Colonic mucosa (tissue), 4 donors: ENCODE measurements around the gene LTBP2. TPM values are rescaled to one million over a fixed set of nuclear protein-coding genes. Genes with fewer than 3 reads are reported as not detected.

Experiments
- DNase-seq: peaks from one replicate; pipeline ENCODE4 v3.0.0-alpha.2; 2020
- H3K27ac ChIP-seq: fragments of 200-600 bp; one replicate; pipeline ENCODE4 v1.8.0; 2021
- H3K27me3 ChIP-seq: fragments of 200-600 bp; one replicate; pipeline ENCODE4 v1.8.0; 2021
- H3K36me3 ChIP-seq: fragments of 200-600 bp; one replicate; pipeline ENCODE4 v1.8.0; 2021
- H3K4me1 ChIP-seq: fragments of 200-600 bp; one replicate; pipeline ENCODE4 v1.8.0; 2021; ENCODE audit warnings: mild to moderate bottlenecking
- H3K4me3 ChIP-seq: fragments of 200-600 bp; one replicate; pipeline ENCODE4 v1.8.0; 2021
- H3K9ac ChIP-seq, 2 donors: one replicate each; pipeline ENCODE4 v1.7.0; 2013; ENCODE audit warnings: control low read depth in 2 of 2, low read depth in 2 of 2, low read length in 2 of 2
- H3K9me3 ChIP-seq: fragments of 200-600 bp; one replicate; pipeline ENCODE4 v1.8.0; 2021
- CTCF ChIP-seq: fragments of 200-600 bp; IDR thresholded peaks from one replicate; pipeline ENCODE4 v1.8.0; 2022; ENCODE audit warnings: antibody characterized with exemption, mild to moderate bottlenecking
- intact Hi-C: fragments of 100-400 bp; cut with DNase I; formaldehyde crosslinking; loops from one replicate; pipeline ENCODE4 v1.14.1; 2022
- total RNA-seq, 2 donors: library from RNA; stranded (reverse); fragmentation: NEBNext Ultra II Directional in 1 of 2; extraction: Animal tissue kit (Norgen Biotek cat#: 25700) in 1 of 2; gene quantifications; one replicate each; pipeline ENCODE4 v1.2.1, GENCODE V29; 2021
- donor health status: healthy.
- donor health status: DM: no; HTN: no; CAD: no.
- donor health status: DM: no; HTN: no; CAD: no.

LTBP2 gene
- total RNA-seq, 2 donors from 2014 or later, result 1.9 to 3.7 TPM

GRCh38 chr14:74587363-74587707, 24.7 kb downstream of the LTBP2 start:
- no peaks in the 10 kb centered on the region for H3K27me3 ChIP-seq
- no peak overlapping the region for H3K9ac ChIP-seq
- no peak overlapping the region for H3K4me3 ChIP-seq
- H3K4me1 ChIP-seq, result no peaks in the 10 kb centered on the region
- intact Hi-C loops, result no loop called here
- H3K9me3 ChIP-seq, result no peaks in the 10 kb centered on the region
- no peaks in the 10 kb centered on the region for H3K36me3 ChIP-seq
- no peak overlapping the region for H3K27ac ChIP-seq
- no peak for TF ChIP-seq CTCF
- DNase-seq, result no peak

DNA sequence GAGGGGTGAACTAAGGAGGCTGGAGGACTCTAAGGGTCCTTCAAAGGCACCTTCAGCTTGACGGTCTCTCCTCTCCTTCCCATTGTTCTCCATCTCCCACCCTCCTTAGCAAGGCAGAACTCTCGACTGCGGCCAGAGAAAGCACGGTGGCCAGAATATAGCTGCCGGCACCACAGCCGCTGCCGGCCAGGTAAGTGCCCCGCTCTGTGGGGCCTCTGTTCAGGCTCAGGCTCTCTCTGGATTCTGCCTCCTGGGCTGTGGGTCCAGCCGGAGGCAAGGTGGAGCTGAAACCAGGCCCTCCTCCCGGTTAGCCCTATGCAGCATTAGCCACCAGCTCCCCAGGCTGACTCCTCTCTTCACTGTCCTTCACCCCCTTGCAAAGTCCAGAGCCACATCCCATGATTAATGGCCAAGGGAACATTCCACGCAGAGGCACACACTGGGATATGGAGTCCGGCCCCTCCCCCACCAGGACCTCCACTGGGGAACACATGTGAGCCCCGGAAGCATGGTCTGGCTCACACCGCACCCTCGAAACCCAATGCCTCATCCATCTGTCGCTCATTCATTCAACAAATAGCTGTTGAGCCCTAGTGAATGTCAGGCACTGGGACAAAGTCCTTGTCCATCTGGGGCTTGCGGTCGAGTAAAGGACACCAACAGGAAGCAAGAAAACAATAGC, 25.2 kb downstream of the LTBP2 start:
- no peaks in the 10 kb centered on the region for H3K4me1 ChIP-seq
- no peak for TF ChIP-seq CTCF
- H3K9ac ChIP-seq, result no peak overlapping the region
- H3K4me3 ChIP-seq, result no peak overlapping the region
- DNase-seq, result no peak
- no peaks in the 10 kb centered on the region for H3K9me3 ChIP-seq
- H3K36me3 ChIP-seq, result no peaks in the 10 kb centered on the region
- H3K27ac ChIP-seq, result no peak overlapping the region
- H3K27me3 ChIP-seq, result no peaks in the 10 kb centered on the region
- intact Hi-C loops, result no loop called here

DNA sequence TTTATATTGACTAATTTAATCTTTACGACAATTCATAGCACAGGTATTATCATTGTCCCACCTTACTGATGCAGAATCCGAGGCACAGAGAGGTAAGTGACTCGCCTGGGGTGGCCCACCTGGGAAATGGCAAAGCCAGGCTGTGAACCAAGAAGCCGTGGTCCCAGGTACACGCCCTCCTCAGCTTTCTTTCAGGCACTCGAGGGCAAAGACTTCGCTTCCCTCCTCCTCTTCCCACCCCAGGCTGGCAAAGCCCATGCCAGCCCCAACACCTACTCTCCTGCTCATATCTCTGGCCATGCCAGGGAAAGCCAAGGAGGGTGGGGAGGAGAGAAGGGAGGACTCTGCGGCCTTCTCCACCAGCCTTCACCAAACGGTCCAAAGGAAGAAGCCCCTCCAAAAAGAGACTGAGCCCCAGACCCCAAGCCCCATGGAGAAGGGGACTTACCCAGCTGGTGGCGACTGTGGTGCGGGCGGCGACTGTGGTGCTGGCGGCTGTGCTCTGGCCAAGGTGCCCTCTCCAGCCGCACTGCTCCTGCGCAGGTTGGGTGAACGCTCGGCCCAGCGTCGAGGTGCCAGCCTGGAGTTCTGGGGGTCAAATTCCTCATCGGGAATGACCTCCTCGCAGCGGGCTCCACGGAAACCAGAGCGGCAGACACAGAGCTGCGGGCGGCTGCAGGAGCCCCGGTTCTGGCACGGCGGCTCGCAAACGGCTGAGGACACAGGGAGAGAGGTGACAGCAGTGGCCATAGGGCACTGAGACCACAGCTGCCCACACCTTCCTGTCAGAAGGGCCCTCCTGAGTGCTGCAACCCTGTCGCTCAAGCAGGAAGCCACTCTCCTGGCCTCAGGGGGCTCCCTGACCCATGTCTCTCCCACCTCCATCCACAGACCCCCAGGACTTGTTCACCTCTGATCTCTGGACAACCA, 26.4 kb downstream of the LTBP2 start:
- no peaks in the 10 kb centered on the region for H3K4me1 ChIP-seq
- H3K36me3 ChIP-seq, result no peaks in the 10 kb centered on the region
- no peaks in the 10 kb centered on the region for H3K9me3 ChIP-seq
- intact Hi-C loops, result no loop called here
- no peak for TF ChIP-seq CTCF
- no peak overlapping the region for H3K4me3 ChIP-seq
- no peaks in the 10 kb centered on the region for H3K27me3 ChIP-seq
- no peak overlapping the region for H3K9ac ChIP-seq
- no peak overlapping the region for H3K27ac ChIP-seq
- no peak for DNase-seq

DNA sequence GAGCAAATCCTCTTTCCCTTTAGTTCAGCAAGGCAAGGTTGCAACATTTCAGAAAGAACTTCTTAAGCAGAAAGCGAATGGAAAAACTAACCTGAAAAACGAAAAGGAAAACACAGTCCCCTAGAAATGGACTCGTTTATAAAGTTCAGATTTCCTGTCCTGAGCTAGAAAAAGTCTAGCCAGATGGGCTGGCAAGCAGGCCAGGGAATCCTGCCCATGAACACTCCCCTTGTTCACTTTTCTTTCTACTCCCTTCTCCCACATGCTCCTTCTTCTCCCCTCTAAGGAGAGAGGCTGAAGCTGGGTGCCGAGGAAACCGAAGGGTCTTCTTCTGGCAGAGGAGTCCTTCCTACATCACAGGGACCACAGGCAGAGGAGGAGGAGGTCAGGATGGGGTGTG, 27.1 kb downstream of the LTBP2 start:
- no peak for DNase-seq

More for the DNA sequence above, 27.1 kb downstream of the LTBP2 start:
- no peak overlapping the region for H3K27ac ChIP-seq
- intact Hi-C loops, result no loop called here
- H3K27me3 ChIP-seq, result no peaks in the 10 kb centered on the region
- H3K9me3 ChIP-seq, result no peaks in the 10 kb centered on the region
- H3K4me3 ChIP-seq, result no peak overlapping the region
- no peaks in the 10 kb centered on the region for H3K4me1 ChIP-seq
- H3K9ac ChIP-seq, result no peak overlapping the region
- no peaks in the 10 kb centered on the region for H3K36me3 ChIP-seq
- no peak for TF ChIP-seq CTCF
